Omental fat pad (tissue), 4 donors: ENCODE measurements around the gene ITPRIP. TPM values are rescaled to one million over a fixed set of nuclear protein-coding genes. Genes with fewer than 3 reads are reported as not detected.

Experiments
- ATAC-seq: fragments of 150-250 bp; one replicate; pipeline ENCODE4 v1.9.1; 2016; ENCODE audit warnings: mild to moderate bottlenecking, moderate library complexity; ENCODE audit not compliant: low FRiP score
- DNase-seq: peaks from one replicate; pipeline ENCODE4 v3.0.0-alpha.2; 2019; ENCODE audit warnings: low spot score
- CTCF ChIP-seq, 3 donors: fragments of 450-650 bp; IDR thresholded peaks; one replicate each; pipeline ENCODE4 v1.5.1; 2016 to 2017; ENCODE audit warnings: antibody characterized with exemption in 3 of 3, mild to moderate bottlenecking in 3 of 3, moderate library complexity in 2 of 3
- total RNA-seq, 4 donors: library from RNA; depleted of rRNA; stranded (reverse); fragments of >200 nt; gene quantifications; one replicate each; pipeline ENCODE4 v1.1.0, GENCODE V29; 2016

The ITPRIP gene
- total RNA-seq, 4 donors from 2014 or later, result 23.4 to 66.2 (median 49.9) TPM

DNA sequence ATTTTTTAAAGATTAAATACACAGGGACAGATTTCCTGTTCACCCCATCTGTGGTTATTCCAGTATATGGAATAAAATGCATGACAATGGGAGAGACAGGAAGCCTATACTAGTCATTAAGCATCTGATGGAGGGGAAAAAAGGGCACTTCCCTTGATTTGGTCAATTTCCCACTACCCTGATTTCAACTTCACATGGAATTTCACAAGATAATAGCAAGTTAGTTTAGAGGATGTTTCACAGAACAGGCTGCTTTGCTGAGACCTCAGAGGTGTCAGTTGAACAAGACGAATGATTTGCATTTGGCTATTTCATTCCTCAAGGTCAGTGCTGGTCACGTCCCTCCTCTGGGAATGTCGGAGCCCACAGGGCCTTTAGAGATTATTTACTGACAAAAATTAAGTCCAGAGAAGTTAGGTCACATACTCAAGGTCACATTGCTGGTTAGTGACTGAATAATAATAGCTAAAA lies 4.7 kb upstream of the ITPRIP start:
- TF ChIP-seq CTCF (IDR thresholded peaks at IDR 0.05), result no peak
- DNase-seq (no peak), ATAC-seq (no peak)

- TF ChIP-seq CTCF (IDR thresholded peaks at IDR 0.05), result no peak
- ATAC-seq (no peak), DNase-seq (no peak)
These were observed 2.4 kb upstream of the ITPRIP start for GRCh38 chr10:104340641-104341040.

GRCh38 chr10:104340111-104340526 lies 1.9 kb upstream of the ITPRIP start:
- DNase-seq (no peak), ATAC-seq (no peak)
- no peak for TF ChIP-seq CTCF (IDR thresholded peaks at IDR 0.05)

GRCh38 chr10:104339469-104340110 lies 1.3 kb upstream of the ITPRIP start:
- TF ChIP-seq CTCF (IDR thresholded peaks at IDR 0.05), result no peak
- ATAC-seq (peak; percentile 83), DNase-seq (no peak)

DNA sequence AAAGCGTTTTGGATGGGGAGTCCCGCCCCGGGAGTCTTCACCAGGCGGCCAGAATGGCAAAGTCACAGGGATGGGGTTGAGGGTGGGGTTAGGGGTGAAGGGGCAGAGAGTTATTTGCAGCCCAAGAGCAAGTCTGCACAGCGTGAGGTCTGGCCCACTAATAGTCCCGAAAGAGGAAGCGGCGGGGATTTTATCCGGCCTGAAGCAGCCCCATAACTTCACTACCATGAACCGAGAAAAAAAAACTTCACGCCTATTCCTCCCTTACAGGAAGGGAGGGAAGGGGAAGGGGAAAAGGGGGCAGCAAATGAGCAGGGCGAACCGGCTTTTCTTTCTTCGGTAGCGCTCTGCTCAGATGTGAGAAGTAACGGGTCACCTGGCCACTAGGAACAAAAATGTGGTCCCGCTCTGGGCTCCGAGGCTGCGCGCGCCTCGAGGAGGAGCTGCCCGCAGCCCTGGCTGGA lies 712 bp downstream of the ITPRIP start:
- ATAC-seq, result no peak
- no peak for DNase-seq
- no peak for TF ChIP-seq CTCF (IDR thresholded peaks at IDR 0.05)

DNA sequence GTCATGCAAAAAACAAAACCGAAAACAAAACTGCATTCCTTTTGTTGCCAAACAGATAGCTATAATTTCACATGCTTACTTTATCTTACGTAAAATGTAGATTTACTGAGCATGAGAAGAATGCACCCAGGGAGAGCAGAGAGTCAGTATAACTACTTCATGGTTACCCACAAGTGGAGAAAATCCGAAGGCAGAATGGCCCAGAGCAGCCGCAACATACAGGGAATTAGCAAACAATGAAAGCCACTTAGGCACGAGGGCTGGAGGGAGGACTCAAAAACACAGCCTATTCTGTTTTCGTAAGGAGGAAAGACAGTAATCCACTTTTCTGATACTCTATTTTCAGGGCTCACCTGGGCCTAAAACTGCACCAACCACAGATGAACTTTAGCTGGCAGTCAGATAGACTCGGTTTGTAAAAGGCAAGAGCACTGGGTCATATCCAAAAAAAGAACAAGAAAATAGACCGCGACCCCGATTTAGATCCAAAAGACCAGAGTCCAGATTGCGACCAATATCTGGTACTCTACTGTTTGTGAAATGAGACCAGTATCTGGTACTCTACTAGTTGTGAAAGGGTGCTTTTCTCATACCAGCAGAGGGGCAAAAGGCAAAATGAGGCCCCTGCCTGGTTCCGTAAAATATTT lies 1.3 kb downstream of the ITPRIP start:
- ATAC-seq, result no peak
- no peak for TF ChIP-seq CTCF (IDR thresholded peaks at IDR 0.05)
- DNase-seq, result no peak
